Psoas muscle (tissue), 8 donors: ENCODE results near the gene GSG1L. TPM values are rescaled to one million over a fixed set of nuclear protein-coding genes. Genes with fewer than 3 reads are reported as not detected.

Experiments
- ATAC-seq, 4 donors: fragments of 200-7000 bp; cut with Tn5 transposase; one replicate each; pipeline ENCODE4 v1.9.1; 2020; ENCODE audit warnings: moderate library complexity in 3 of 4, mild to moderate bottlenecking in 2 of 4
- DNase-seq, 2 donors: peaks; one replicate each; pipeline ENCODE4 v3.0.0-alpha.2; 2020
- H3K27ac ChIP-seq: fragments of 200-600 bp; one replicate; pipeline ENCODE4 v1.8.0; 2022
- H3K27me3 ChIP-seq, 3 donors: fragments of 200-600 bp in 1 of 3; one replicate each; pipeline versions ENCODE4 v1.6.1 to v1.8.0; 2013 to 2022; ENCODE audit warnings: low read length in 2 of 3, mild to moderate bottlenecking in 2 of 3, moderate library complexity in 1 of 3; ENCODE audit not compliant: insufficient read depth in 3 of 3
- H3K36me3 ChIP-seq, 2 donors: fragments of 200-600 bp in 1 of 2; one replicate each; pipeline versions ENCODE4 v1.6.1 to v1.8.0; 2013 to 2022; ENCODE audit warnings: low read depth in 1 of 2, mild to moderate bottlenecking in 1 of 2, moderate library complexity in 1 of 2; ENCODE audit not compliant: insufficient read depth in 1 of 2
- H3K4me1 ChIP-seq: fragments of 200-600 bp; one replicate; pipeline ENCODE4 v1.8.0; 2022
- H3K4me3 ChIP-seq: fragments of 200-600 bp; one replicate; pipeline ENCODE4 v1.8.0; 2022; ENCODE audit warnings: mild to moderate bottlenecking
- H3K9me3 ChIP-seq: fragments of 200-600 bp; one replicate; pipeline ENCODE4 v1.8.0; 2022
- WGBS, 3 donors: extraction: QIAGEN DNeasy Blood & Tissue Kit; methylation state at CpG; one replicate each; pipeline versions ENCODE4 v1.1.6 to v1.1.7; 2013; 5-methylcytosine and 5-hydroxymethylcytosine counted together
- intact Hi-C, 2 donors: fragments of 100-400 bp; cut with DNase I; formaldehyde crosslinking; loops; one replicate each; pipeline versions ENCODE4 v1.11.0 to v1.14.2; 2022
- polyA plus RNA-seq, 3 donors: library from polyadenylated mRNA; stranded (reverse); fragments of 200-250 nt; gene quantifications; one replicate each; pipeline ENCODE4 v1.2.3, GENCODE V29; 2013
- total RNA-seq, 4 donors: library from RNA; stranded (reverse); fragmentation: NEBNext Ultra II Directional in 2 of 4; extraction: Animal tissue kit (Norgen Biotek cat#: 25700) in 2 of 4; gene quantifications; one replicate each; pipeline versions ENCODE4 v1.2.1 to v1.2.4, GENCODE V29; 2021 to 2023
- TF ChIP-seq, protein P1 (sequence below): fragments of 200-600 bp; IDR thresholded peaks from one replicate; pipeline ENCODE4 v1.8.0; 2022; ENCODE audit warnings: antibody characterized with exemption
- donor health status: healthy with polysubstance abuse.
- donor health status: DM: no; HTN: no; CAD: no; lungs with moderate emphysema.
- donor health status: Bipolar disorder and iron deficiency.
- donor health status: healthy.
- donor health status: DM: yes; HTN: yes; CAD: no.
- donor health status: DM: no; HTN: no; CAD: no.
- donor health status: DM: no; HTN: no; CAD: no.
- donor health status: DM: yes; HTN: yes; CAD: no.

GSG1L gene
- total and polyA plus RNA-seq, 7 donors, result 0.04 to 0.17 (median 0.08) TPM; not detected in 2

DNA sequence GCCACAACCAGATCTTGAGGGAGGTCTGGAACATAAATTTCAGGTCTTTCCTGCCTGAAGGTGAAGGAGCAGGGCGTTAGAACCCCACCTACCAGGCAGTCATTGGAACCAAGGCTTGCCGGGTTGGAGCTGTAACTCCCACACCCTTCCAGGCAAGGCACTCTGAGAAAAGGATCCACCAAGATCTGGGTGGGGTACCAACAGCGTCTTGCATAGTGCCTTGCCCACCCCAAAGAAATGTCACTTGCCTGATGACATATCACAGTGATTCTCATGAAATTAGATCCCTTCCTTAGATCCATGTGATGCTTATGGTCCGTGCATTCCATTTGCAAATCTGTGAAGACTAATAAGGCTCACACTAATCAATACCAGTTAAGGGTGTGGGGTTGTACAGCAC is 312.3 kb downstream of the GSG1L start:
- no peak overlapping the region for H3K4me3 ChIP-seq
- H3K27me3 ChIP-seq, result no peaks in the 10 kb centered on the region
- intact Hi-C loops, result no loop called here
- no peaks in the 10 kb centered on the region for H3K9me3 ChIP-seq
- ATAC-seq (no peak), DNase-seq (no peak)
- 95 to 97% (median 95%) methylated on average over 4 of the region's 4 CpGs for WGBS, 3 donors
- TF ChIP-seq, protein P1, sequence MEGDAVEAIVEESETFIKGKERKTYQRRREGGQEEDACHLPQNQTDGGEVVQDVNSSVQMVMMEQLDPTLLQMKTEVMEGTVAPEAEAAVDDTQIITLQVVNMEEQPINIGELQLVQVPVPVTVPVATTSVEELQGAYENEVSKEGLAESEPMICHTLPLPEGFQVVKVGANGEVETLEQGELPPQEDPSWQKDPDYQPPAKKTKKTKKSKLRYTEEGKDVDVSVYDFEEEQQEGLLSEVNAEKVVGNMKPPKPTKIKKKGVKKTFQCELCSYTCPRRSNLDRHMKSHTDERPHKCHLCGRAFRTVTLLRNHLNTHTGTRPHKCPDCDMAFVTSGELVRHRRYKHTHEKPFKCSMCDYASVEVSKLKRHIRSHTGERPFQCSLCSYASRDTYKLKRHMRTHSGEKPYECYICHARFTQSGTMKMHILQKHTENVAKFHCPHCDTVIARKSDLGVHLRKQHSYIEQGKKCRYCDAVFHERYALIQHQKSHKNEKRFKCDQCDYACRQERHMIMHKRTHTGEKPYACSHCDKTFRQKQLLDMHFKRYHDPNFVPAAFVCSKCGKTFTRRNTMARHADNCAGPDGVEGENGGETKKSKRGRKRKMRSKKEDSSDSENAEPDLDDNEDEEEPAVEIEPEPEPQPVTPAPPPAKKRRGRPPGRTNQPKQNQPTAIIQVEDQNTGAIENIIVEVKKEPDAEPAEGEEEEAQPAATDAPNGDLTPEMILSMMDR, result no peak
- H3K4me1 ChIP-seq, result no peaks in the 10 kb centered on the region
- H3K36me3 ChIP-seq, result no peaks in the 10 kb centered on the region
- H3K27ac ChIP-seq, result no peak overlapping the region

DNA sequence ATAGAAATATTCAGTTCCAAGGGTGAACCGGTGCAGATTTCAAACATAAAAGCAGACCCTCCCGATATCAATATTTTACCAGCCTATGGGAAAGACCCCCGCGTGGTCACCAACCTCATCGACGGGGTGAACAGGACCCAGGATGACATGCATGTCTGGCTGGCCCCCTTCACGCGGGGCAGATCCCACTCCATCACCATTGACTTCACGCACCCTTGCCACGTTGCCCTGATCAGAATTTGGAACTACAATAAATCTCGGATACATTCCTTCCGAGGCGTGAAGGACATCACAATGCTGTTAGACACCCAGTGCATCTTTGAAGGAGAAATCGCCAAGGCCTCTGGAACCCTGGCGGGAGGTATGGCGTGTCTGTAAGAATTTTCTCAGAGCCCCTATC is 313.6 kb downstream of the GSG1L start:
- Histone ChIP-seq H3K4me1 (no peaks in the 10 kb centered on the region), H3K4me3 (no peak overlapping the region), H3K9me3 (no peaks in the 10 kb centered on the region), H3K27ac (no peak overlapping the region), H3K27me3 (no peaks in the 10 kb centered on the region), H3K36me3 (no peaks in the 10 kb centered on the region)
- no peak for DNase-seq
- WGBS, 3 donors, result 95 to 99% (median 95%) methylated on average over 16 of the region's 16 CpGs
- ATAC-seq, result no peak
- intact Hi-C loops, result no loop called here
- TF ChIP-seq, protein P1, result no peak

DNA sequence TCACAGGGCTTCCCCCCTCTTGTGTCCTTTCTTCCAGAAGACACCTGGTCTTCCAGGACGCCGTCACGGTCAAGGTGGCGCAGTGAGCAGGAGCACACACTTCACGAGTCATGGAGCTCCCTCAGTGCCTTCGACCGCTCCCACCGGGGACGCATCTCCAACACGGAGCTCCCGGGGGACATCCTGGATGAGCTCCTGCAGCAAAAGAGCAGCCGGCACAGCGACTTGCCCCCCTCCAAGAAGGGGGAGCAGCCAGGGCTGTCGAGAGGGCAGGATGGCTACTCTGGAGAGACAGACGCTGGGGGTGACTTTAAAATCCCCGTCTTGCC is 314.0 kb downstream of the GSG1L start:
- no peak overlapping the region for H3K4me3 ChIP-seq
- ATAC-seq (no peak), DNase-seq (no peak)
- TF ChIP-seq, protein P1, result no peak
- no peaks in the 10 kb centered on the region for H3K4me1 ChIP-seq
- 93 to 96% (median 93%) methylated on average over 16 of the region's 16 CpGs for WGBS, 3 donors
- H3K27me3 ChIP-seq, result no peaks in the 10 kb centered on the region
- no peaks in the 10 kb centered on the region for H3K9me3 ChIP-seq
- no peak overlapping the region for H3K27ac ChIP-seq
- intact Hi-C loops, result no loop called here
- no peaks in the 10 kb centered on the region for H3K36me3 ChIP-seq

DNA sequence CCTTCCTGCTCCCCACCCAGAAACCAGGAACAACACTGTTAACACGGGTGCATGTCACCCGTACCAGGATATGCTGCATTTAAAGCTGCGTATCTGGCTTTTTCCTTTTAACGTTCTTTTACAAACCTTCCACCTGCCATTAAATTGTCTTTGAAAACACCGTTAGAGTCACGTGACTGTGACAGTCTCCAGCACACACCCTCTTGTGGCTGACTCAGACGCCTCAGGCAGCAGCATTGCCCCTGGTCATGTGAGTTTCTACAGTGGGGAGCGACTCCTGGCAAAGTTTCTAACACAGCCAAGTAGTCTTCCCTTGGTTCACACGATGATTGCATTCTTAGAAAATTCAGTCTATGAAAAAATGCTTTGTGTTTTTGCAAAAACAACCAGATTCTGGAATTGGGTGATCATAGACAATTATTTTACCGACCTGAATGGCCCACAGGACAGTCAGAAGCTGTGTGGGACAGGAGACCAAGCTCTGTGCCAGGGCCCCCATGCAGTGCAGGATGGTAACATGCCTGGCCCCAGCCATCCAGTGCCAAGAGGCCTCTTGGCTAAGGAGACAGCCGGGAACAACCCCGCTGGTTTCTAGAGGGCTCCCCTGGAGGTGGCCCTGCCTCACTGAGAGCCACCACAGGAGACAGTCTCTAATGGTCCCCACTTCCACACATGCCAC is 314.5 kb downstream of the GSG1L start:
- intact Hi-C loops, result no loop called here
- no peak for DNase-seq
- peak in 1 of 4 donors; percentile 63 for ATAC-seq

More for the DNA sequence above, 314.5 kb downstream of the GSG1L start:
- Histone ChIP-seq H3K27me3 (no peaks in the 10 kb centered on the region), H3K9me3 (no peaks in the 10 kb centered on the region), H3K4me1 (no peaks in the 10 kb centered on the region), H3K4me3 (no peak overlapping the region), H3K36me3 (no peaks in the 10 kb centered on the region), H3K27ac (no peak overlapping the region)
- TF ChIP-seq, protein P1, result no peak
- WGBS, 3 donors, result 51 to 60% (median 53%) methylated on average over 12 of the region's 12 CpGs
